GM18511 (cell line): ENCODE data around the gene SLC5A3.

Source experiments
- ATAC-seq: cut with Tn5 transposase; IDR thresholded peaks from one replicate; pipeline ENCODE4 v1.9.1; 2021; ENCODE audit warnings: mild to moderate bottlenecking, moderate library complexity; ENCODE audit not compliant: unreplicated experiment

SLC5A3 gene

DNA sequence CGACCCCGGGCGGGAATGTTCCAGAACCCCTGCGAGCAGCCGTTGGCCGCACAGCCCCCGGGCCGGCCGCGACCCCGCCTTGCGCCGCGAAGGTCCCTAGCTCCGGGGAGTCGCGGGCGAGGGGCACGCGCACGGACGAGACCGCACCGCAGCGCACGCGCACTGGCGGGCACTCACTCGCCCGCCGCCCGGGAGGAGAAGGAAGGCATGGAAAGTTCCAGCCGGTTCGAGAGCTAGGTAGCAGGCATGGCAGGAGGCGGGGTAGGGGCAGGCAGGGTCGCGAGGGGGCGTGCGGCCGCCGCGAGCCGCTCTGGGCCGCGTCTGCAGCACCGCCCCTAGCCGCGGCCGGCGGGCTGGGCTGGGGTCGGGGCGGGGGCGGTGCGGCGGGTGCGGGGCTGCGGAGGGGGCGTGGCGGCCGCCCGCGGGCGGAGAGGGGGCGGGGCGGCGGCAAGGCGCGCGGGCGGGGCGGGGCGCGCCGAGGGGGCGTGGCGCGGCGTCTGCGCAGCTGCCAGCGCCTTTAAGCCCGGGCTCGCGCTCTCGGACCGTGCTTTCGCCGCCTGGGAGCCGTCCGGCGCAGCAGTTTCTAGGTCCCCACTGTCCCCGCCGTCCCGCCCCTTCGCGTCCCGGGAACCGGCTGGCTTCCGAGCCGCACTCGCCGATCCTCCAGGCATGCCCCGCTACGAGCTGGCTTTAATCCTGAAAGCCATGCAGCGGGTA, at the start of gene SLC5A3, which contains the start of gene MRPS6:
SLC5A3 (plus strand) TSS at position 547 of the 717 bp plus-strand sequence. CDS start 21,621 bp downstream, outside the sequence.
MRPS6 (plus strand) TSS at position 547 of the 717 bp plus-strand sequence; CDS start at position 670, 123 bp downstream.
- ATAC-seq: peak; percentile 84

DNA sequence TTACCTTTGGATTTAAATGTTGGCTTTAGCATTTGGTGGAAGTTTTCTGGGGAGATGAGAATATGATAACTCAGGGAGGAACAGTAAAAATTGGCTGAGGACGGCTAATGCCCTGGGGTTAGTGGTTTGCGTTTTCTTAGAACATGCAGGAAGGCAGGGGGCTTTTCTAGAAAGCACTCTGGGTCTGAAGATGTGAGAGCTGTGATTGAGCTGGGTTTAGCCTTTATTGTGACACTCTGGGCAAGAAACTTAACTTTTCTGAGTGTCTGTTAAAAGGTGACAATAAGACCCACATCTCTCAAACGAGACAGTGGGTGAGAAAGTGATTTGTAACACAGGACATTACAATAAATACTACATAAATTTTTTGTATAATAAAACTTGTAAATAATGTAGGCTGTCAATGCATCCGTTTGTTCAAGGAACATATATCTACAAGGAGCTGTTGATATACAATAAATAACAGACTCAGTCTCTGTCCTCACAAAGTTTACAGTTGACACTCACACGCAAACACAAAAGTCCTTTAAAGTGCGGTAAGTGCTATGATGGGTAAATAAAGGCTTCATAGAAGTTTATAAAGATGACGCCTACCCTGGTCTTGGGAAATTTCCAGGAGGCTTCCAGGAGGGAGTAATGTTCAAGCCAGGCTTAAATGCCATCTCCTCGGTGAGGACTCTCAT, 49.5 kb upstream of the SLC5A3 start:
- no peak for ATAC-seq

DNA sequence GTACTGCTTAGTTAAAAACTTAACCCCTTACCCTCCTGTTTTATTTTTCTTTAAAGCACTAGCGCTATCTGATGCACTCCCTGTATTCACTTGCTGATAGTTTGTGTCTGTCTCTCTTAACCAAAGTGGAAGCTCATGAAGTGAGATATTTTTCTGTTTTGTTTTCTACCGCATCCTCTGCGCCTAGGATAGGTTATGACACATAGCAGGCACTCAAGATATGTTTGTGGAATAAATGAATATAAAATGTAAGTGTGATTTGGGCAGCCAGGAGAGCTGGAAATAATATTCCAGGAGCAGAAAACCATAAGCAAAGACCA, 49.0 kb upstream of the SLC5A3 start:
- ATAC-seq: no peak

DNA sequence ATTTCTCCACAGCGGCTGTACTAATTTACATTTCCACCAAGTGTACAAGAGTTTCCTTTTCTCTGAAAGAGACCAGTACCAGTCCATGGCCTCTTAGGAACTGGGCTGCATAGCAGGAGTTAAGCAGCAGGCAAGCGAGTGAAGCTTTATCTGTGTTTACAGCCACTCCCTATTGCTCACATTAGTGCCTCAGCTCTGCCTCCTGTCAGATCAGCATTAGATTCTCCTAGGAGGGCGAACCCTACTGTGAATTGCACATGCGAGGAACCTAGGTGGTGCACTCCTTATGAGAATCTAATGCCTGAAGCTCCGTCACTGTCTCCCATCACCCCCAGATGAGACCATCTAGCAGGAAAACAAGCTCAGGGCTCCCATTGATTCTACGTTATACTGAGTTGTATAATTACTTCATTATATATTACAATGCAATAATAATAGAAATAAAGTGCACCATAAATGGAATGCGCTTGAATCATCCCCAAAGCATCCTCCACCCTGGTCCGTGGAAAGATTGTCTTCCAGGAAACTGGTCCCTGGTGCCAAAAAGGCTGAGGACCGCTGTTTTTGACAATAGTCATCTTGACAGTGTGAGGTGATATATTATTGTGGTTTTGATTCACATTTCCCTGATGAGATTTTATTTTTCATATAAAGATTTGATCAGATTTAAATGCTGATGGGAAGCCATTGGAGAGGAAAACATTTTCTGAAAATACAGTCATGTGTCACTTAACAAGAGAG, 45.5 kb upstream of the SLC5A3 start:
- ATAC-seq: no peak

DNA sequence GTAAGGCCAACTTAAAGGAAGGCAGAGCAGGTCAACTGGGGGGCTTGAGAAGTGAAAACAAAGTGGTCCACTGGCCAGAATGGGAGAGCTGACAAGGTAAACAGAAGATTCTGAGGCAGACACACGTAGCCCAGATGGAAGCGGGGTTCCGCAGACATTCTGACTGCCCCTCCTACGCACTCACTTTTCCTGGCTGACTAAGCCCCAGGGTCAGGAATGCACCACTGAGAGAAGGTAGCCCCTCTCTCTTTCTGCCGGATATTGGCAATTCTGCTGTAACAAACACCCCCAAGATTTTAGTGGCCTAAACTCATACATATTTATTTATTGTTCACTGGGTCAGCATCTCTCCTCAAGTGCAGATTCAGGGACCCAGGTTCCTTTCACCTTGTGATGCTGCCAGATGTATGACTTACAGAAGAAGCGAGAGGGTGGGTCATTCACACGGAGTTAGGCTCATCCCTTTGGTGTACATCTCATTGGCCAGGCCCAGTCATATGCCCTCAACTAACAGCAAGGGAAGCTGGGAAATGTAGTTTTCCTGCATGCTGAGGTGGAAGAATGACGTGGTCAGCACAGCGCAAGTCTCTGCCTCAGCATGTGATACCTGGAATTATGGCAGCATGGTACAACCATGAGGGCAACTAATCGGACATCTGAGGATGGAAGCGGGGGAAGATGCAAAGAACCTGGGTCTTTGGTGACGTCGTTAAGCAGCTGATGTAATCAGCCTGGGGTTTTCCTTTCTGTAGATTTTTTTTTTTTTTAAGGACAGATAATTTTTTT, 43.4 kb upstream of the SLC5A3 start:
- ATAC-seq: peak; percentile 83

DNA sequence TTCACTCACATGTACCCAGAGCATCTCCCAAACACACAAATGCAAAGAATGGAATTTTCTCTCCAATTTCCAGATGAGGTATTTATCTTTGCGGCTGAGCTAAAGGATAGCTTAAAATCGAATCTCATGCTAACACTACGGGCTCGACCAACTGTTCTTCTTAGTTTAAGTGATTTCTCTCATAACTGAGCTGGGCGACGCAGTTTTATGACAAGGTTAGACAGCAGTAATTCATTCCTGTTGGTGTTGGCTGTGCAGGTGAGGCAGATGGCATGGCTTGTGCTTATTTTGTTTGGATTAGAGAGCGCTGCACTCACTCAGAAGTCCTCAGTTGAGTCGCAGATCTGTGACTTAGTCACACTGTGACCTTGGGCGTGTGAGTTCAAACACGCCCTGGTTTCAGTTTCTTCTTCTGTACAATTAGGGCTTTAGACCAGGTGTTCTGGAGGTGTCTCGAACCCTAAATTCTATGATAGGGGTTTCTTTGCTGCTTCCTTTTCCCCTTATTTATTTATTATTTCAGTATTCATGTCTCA, 41.5 kb upstream of the SLC5A3 start:
- ATAC-seq: no peak

DNA sequence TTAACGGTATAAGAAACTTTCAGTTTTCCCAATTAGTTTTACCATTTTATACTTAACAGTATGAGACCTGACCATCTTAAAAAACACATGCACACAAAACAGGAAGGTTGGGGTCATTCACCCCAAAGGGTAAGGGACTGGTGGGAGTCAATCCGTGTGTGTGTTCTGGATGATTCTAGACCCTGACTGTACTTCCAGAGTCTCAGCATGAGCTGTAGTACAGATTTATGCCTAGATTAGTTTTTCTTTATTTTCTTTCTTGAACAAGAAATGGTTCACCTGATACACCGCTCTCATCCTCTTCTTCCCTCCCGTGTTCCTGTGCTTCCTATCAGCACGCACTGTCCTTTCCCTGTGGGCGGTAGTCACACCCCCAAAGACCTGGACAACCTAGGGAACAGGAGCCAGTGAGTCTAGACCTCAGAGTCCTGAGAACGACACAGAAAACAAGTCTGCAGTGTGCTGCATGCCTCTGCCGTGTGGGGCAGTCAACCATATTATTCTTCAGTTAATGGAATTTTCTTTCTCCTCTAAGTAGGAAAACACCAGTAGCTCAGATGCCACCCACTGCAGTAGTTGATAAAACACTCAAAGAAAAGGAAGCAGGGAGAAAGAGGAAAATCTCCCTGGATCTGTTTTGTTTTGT, 38.9 kb upstream of the SLC5A3 start:
- ATAC-seq: no peak

DNA sequence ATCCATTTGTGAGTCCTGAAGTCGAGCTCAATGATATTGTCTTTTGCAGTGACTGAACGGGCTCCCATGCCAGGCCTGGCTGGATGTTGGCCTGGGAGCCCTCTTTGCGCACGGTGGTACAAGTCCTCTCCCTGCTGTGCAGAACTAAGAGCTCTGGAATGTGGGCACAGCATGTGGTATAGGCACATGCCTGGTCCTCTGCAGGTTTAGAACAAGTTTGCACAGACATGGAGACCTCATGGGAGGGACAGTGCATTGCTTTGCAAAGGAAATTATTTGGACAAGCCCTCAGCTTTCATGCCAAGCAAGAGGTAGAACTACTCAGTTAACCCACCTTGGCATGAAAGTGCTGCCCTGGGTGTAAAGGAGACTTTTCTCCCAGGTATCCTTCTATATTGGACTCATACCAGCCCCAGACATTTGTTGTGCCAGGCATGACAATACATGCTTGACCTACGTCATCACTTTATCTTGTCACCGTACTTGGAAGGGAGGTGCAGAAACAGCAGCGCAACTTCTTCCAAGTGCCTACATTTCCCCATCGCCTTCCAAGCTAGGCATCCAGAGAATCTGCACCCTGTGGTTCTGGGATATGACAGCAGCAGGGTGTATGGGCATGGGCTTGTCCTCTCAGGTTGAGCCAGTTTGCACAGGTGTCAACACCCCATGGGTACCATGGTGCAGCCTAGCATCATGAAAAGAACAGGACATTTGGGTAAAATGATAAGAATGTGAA, 37.6 kb upstream of the SLC5A3 start:
- ATAC-seq: no peak

DNA sequence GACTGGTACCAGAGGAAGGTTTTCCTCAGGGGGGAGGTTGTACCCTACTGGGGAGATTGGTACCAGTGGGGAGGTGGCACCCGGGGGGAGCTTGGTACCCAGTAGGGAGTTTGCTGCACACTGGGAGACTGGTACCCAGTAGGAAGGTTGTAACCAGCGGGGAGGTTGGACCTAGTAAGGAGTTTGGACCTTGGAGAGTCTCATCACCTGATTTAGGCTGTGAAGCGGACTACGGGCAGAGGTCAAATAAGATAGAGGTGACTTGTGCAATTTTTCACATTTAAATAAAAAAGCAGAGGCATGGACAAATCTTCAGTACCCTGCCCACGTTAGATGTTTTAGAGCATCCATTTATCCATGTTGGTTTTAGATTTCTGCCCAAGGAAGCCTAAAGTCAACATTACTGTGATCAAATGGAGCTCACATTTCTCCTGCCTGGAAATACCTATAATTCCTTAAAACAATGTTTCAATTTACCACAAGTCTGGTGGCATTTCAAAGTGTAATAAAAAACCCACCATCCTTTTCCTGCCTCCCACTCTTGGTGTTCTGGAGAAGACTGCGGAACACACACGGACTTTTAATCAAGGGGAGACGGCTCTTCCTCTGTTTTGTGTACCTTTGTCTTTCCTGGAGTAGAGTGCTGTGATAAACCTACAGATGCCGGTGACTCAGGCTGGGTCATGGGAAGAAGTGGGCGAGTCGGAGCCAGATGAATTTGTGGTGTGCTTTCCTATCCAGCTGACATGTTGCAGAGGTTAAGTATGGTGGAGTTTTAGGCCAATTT, 36.2 kb upstream of the SLC5A3 start:
- ATAC-seq: no peak

DNA sequence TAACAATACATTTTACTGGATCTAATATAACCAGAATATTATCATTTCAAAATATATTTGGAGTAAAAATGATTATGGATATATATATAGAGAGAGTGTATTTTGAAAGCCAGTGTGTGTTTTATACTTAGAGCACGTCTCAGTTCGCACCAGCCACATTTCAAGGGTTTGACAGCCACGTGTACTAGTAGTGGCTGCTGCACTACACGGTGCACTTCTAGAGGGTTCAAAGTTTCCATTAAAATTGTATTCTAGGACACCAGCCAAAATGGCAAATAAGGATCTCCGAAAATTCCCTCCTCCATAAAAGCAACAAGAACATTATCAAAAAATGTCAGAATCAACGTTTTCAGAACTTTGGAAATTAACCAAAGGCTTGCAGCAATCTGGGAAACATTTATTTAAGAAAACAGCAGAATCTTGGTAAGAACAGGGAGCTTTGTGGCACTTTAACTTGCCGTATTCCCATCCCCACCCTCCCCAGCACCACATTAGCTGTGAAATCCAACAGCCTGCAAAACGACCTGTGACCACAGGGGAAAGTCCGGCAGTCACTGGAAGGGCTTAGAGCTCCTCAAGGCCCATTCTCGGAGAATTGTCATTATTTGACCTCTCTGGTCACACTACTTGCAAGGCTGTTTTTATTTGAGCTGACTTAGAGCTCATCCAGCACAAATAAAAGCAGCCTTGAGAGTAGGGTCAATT, 33.5 kb upstream of the SLC5A3 start:
- no peak for ATAC-seq

DNA sequence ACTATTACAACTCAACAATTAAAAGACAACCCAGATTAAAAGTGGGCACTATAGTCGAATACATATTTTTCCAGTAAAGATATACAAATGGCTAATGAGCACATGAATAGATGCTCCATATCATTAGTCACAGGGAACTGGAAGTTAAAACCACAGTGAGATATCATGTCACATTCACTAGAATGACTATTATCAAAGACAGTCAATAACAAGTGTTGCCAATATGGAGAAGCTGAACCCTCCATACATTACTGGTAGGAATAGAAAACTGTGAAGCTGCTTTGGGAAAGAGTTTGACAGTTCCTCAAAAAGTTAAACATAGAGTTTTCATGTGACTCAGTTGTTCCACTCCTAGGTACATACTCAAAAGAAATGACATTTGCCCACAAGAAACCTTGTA, 30.6 kb upstream of the SLC5A3 start:
- ATAC-seq: no peak

DNA sequence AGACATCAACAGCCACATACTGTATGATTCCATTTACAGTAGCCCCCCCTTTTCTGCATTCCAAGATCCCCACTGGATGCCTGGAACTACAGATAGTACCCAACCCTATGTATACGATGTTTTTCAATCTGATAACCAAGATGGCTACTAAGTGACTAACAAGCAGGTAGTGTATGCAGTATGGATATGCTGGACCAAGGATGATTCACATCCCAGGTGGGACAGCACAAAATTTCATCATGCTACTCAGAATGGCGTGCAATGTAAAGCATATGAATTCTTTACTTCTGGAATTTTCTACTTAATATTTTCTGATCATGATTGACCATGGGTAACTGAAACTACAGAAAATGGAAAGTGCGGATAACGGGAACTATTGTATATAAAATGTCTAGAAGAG, 30.0 kb upstream of the SLC5A3 start:
- no peak for ATAC-seq

DNA sequence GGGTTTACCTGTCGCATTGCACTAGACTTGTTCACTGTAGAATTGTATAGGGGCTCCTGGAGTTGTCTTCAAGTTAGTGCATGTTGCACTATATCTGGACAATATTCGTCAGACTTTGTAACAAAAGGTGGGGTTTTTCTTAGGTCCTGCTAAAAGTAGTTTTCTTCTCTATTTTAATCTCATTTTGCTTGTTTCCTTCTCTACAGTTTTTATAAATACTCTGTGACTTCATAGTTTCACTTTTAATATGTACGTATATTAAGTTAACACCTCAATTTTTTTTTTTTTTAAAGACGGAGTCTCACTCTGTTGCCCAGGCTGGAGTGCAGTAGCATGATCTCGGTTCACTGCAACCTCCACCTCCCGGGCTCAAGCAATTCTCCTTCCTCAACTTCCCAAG, 26.5 kb upstream of the SLC5A3 start:
- ATAC-seq: peak; percentile 73

DNA sequence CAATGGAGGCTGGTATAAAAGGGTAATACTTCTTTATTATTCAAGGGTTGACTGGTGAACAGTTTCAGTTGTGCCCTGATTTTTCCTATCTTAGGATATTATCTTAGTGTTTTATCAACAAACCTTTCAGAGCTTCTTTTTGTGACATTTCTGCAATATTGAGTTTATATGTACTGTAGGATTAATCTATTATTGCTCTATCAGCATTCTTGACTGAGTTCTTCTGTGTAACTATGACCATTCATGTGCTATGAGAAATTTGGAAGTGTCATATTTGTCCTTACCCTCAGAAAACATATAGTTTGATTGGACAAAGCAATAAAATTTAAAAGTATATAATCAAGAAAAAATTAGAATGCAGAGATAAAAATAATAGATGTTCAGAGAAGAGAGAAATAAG, 25.5 kb upstream of the SLC5A3 start:
- no peak for ATAC-seq

DNA sequence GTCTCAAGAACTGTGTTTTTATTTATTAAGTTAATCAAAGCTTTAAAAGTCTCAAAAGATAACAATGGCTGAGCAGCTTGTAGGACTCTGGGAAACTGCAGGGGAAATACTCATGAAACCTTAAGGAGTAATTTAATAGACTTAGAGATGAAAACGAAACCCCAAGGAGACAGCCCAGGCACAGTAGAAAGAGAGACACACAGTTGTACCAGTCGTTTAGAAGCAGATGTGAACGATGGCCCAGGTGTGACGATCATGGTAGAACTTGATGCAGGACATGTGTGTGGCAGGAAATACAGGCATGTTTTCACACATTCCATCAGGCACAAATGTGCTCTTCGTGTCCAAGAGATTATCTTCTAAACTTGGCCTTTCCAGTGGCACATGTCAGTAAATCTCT, 21.2 kb upstream of the SLC5A3 start:
- ATAC-seq: no peak

DNA sequence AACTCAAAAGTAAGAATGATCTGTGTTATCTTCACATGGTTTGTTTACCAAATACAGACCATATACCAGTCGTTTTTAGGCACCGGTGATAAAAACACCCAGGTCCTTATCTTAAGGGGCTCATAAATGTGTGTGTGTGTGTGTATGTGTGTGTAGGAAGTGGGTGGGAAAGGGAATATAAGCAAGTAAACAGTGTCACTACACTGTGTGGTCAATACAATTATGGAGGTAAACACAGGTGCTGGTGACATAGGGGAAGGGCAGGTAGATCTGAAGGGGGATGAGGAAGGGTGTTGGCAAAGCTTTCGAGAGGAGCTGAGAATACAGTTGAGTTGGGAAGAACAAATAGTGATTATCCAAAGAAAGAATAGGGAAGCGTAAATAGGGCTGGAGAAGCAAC, 19.1 kb upstream of the SLC5A3 start:
- ATAC-seq: no peak

DNA sequence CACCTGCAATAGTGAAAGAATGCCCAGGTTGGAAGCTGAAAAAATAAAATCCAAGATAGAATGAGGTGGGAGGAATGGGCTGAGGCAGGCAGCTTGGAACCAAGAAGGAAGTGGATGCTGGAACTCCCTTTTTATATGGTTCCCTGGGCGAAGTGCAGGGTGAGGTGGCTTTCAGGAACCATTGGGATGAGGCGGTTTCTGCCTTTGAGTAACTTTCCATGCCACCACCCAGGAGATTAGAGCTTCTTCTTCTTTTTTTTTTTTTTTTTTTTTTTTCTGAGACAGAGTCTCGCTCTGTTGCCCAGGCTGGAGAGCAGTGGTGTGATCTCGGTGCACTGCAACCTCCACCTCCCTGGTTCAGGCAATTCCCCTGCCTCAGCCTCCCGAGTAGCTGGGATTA, 17.8 kb upstream of the SLC5A3 start:
- no peak for ATAC-seq

DNA sequence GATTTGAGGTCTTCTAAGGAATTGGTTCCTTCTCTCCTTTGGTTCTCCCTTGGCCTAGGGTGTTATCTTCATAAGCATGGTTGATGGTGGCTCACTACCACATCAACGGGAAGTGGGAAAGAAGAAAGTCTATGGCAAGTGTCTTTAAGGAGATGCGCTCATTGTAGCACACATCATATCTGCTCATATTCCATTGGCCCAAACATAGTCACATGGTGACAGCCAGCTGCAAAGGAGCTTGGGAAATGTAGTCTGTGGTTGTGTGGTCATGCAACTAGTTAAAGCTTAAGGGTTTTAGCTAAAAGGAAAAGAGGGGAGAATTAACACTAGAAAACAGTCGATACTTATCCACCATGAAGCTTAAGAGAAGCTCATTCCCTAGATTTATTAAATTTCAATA, 11.4 kb upstream of the SLC5A3 start:
- no peak for ATAC-seq
